ENCODE measurements around the gene JAZF1.

- TF ChIP-seq EZH2phosphoT487 (IDR thresholded peaks at IDR 0.05; ENCODE audit: insufficient read depth, low read depth) (no peak), EZH2 (IDR thresholded peaks at IDR 0.05; ENCODE audit: insufficient read depth, poor library complexity, severe bottlenecking) (no peak)
Observed at GRCh38 chr7:27962273-27962672, 218.3 kb downstream of the JAZF1 start.

All from GM23248 (cell line).